HG02852 (cell line): ENCODE results near the gene CAMK2B.

ENCODE experiments used
- ATAC-seq: cut with Tn5 transposase; IDR thresholded peaks from one replicate; pipeline ENCODE4 v1.9.1; 2021; ENCODE audit warnings: mild to moderate bottlenecking, moderate library complexity; ENCODE audit not compliant: unreplicated experiment

Gene CAMK2B

GRCh38 chr7:44275957-44276570 is 49.3 kb downstream of the CAMK2B start:
- no peak for ATAC-seq

- no peak for ATAC-seq
Observed at GRCh38 chr7:44275146-44275545, 50.2 kb downstream of the CAMK2B start.

- ATAC-seq, result no peak
Observed at GRCh38 chr7:44274623-44274975, 50.8 kb downstream of the CAMK2B start.

GRCh38 chr7:44273681-44274622 is 51.4 kb downstream of the CAMK2B start:
- ATAC-seq, result no peak

GRCh38 chr7:44272981-44273380 is 52.4 kb downstream of the CAMK2B start:
- ATAC-seq, result no peak

- ATAC-seq, result no peak
Observed at GRCh38 chr7:44272456-44272855, 52.9 kb downstream of the CAMK2B start.

- ATAC-seq, result no peak
Observed at GRCh38 chr7:44269943-44270493, 55.4 kb downstream of the CAMK2B start.

GRCh38 chr7:44269417-44269816 is 56.0 kb downstream of the CAMK2B start:
- ATAC-seq, result no peak

GRCh38 chr7:44268671-44269070 is 56.7 kb downstream of the CAMK2B start:
- ATAC-seq, result no peak

- no peak for ATAC-seq
Observed at GRCh38 chr7:44267719-44268421, 57.5 kb downstream of the CAMK2B start.

- ATAC-seq, result no peak
Observed at GRCh38 chr7:44267178-44267577, 58.2 kb downstream of the CAMK2B start.

GRCh38 chr7:44266526-44266925 is 58.9 kb downstream of the CAMK2B start:
- ATAC-seq, result no peak

GRCh38 chr7:44265728-44266127 is 59.7 kb downstream of the CAMK2B start:
- ATAC-seq, result no peak

- no peak for ATAC-seq
Observed at GRCh38 chr7:44264221-44264931, 61.0 kb downstream of the CAMK2B start.

GRCh38 chr7:44263326-44264082 is 61.9 kb downstream of the CAMK2B start:
- no peak for ATAC-seq

GRCh38 chr7:44262031-44262430 is 63.4 kb downstream of the CAMK2B start:
- no peak for ATAC-seq

- no peak for ATAC-seq
Observed at GRCh38 chr7:44261240-44261639, 64.2 kb downstream of the CAMK2B start.

- no peak for ATAC-seq
Observed at GRCh38 chr7:44259547-44260457, 65.6 kb downstream of the CAMK2B start.
